ENCODE data around the gene GALM.
"Not testable (repeated sequence)": the region's sequence is repeated elsewhere in the genome, so short reads cannot be mapped to it uniquely, and the experiment has no call there.

Gene GALM

DNA sequence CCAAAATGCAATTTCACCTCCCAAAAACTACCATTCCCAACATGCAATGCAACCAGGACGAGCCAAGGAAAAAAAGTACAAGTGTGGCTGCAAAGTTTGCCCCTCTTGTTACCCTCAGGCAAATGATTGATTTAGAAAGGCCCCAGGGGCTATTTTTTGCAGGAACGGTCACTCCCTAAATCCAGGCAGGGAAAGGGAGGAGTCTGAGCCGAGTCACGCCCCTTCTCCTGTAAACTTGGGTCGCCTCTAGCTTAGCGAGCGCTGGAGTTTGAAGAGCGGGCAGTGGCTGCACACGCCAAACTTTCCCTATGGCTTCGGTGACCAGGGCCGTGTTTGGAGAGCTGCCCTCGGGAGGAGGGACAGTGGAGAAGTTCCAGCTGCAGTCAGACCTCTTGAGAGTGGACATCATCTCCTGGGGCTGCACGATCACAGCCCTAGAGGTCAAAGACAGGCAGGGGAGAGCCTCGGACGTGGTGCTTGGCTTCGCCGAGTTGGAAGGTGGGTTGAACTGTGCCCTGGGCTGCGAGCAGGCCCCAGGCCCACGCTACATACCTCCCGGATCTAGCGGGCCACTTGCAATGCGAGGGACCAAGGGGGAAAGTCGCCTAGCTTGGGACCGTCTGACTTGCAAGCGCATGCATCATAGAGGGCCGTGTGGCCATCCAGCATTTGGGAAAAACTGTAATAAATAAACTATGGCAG, at the start of gene GALM:
TSS of gene GALM (plus strand) at position 261 of the 702 bp plus-strand sequence. CDS start at position 309, 48 bp downstream.
- no peak for DNase-seq

DNA sequence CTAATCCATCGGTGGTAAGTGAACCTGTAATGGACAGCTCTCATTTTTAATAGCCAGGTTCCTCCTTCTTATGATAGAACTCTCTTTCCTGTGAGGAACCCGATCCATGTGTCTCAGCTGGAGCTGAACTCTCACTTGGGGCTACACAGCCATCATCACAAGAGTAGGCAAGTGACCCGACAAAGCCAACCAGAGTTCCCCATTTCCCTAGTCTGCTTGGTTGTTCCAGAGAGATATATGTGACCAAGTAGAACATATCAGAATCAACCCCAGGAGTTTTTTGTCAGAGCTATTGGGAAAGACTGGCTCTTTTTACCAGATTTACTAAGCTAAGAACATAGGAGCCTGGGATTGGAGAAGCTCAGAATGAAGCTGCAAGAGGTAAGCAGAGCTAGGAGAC, 48.6 kb upstream of the GALM start:
- DNase-seq: no peak

DNA sequence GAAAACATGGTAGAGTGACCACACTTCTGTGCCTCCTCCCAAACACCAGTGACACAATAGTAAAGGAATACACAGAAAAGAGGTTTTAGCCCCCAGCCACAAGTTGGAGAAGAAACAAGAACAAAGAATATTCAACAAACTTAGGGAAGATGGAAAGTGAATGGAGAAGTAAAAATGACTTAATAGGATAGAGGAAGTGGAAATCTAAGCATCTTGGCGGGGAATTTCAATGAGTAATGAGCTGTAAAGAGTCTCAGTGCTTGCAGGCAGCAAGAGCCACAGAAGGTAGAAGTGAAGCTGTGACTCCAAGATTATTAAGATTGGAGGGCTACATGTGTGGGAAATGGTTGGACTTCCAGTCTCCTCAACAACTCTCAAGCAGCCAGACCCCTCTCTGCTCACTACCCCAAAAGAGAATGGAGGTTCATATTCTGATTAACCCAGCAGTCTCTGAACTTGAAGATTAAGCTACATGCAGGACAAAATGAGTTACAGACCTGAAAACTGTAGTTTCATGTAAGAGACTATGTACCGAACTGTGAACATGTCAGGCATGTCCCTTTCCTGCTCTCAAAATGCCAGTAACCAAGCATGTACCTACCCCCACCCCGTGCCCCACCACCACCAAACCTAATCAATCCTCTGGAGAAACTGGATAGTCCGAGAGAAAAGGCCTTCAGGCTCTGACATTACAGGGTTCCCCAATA, 46.3 kb upstream of the GALM start:
- no peak for DNase-seq

DNA sequence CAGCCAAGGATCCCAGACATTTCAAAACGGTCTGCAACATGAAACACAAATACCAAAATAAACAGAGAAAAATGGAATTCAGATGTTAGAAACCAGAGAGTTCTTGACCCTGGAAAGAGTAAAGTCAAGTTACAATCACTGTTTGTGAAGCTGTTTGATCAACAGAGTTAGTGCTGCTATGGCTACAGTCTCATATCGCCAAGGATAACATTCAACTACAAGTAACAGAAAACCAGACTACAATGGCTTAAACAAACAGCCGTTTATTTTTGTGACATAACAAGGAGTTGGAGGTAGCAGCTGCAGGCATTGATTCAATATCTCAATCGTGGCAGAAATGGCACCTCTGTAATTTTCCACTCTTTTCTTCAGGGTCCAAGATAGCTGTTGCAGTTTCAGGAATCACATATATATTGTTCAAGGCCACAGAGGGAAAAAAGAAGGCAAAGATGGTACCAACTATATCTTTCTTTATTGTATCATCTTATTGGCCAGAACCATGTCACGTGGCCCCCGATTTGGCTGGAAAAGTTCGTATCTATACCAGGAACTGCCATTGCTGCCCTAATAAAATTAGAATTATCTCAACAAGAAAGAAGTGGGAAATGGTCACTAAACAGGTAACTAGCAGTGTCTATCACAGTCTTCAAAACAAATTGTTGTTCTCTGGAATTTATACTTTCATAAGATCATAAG, 45.5 kb upstream of the GALM start:
- no peak for DNase-seq

DNA sequence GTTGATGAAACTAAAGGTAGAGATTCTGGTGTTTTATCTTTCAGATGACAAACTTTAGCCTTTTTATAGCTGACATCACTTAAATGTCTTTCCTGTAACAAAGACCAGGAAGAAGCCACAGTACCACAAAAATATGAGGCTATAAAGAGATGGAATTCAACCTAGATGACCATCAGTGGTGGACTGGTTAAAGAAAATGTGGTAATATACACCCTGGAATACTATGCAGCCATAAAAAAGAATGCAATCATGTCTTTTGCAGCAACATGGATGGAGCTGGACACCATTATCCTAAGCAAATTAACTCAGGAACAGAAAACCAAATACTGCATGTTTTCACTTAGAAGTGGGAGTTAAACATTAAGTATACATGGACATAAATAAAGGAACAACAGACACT, 44.9 kb upstream of the GALM start:
- no peak for DNase-seq

DNA sequence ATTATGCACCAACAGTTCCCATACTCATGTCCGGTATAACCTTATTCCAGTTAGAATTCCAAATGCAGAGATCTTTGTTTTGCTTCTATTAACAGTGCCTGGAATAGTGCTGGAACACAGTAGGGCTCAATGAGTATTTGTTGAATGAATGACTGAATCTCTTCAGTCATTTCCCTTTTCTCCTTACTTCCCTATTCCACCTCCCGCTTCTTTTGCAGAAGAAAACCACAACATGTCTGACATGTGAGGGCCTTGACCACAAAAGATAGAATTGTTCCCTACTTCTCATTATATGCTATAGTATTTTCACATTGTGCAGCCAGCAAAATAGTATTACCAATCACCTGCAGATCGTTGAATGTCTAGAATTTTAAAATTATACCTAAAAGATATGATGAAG, 43.7 kb upstream of the GALM start:
- DNase-seq: no peak

DNA sequence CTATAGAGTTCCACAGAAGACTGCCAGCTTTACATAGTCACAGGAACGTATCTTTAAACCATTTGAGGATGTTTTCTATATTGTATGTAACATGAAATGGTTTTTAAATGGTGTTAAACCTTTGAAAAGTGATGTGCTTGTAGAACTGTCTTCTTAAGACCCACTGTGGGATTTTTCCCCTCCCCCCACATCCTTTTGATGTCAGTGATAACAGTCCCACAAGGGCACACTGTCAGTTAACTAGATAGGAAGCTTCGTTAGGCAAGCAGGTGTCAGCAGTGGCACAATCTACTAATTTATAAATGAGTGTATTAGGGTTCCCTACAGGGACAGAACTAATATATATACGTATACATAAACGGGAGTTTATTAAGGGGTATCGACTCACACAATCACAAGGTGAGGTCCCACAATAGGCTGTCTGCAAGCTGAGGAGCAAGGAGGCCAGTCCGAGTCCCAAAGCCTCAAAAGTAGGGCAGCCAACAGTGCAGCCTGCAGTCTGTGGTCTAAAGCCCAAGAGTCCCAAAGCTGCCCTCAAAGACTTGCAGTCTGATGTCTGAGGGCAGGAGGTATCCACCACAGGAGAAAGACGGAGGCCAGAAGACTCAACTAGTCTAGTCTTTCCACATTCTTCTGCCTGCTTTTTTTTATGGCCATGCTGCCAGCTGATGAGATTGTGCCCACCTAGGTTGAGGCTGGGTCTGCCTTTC, 39.4 kb upstream of the GALM start:
- no peak for DNase-seq

DNA sequence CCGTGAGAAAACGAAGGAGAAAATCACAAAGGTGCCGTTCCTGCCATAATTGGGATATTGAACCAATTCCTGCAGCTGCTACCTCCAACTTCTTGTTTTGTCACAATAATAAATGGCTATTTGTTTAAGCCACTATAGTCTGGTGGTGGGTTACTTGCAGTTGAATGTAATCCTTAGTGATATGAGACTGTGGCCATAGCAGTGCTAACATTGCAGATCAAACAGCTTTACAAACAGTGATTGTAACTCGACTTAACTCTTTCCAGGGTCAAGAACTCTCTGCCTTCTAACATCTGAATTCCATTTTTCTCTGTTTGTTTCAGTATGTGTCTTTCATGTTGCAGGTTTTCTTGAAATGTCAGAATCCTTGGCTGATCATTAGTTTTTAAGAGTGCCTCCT, 38.5 kb upstream of the GALM start:
- no peak for DNase-seq

DNA sequence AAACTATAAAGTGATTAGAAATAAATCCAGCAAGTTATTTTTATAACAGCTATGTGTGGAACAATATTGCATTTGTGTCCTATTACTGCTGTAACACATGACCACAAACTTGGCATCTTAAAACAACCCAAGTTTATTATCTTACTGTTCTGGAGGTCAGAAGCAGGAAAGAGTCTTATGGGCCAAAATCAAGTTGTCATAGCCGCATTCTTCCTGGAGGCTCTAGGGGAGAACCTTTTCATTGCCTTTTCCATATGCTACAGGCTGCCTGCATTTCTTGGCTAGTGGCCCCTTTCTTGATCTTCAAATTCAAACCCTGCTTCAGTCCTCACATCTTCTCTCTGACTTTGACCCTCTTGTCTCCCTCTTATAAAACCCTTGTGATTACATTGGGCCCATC, 36.2 kb upstream of the GALM start:
- no peak for DNase-seq

DNA sequence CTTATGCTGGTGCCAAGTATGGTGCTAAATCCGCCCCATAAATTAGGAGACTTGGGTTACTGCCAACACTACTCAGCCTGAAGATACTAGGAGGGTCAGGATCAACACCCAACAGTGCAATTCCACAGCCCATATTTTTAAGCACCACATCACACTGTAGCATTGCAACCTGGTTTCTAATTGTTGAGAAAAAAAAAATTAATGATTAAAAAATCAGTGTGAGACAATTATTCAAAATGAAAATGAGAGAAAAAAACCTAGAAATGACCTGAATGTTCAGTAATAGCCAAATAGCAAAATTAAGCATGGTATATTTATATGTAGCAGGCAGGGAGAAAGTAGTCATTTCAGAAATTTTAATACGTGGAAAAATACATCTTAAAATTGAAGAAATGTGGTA, 33.9 kb upstream of the GALM start:
- no peak for DNase-seq

DNA sequence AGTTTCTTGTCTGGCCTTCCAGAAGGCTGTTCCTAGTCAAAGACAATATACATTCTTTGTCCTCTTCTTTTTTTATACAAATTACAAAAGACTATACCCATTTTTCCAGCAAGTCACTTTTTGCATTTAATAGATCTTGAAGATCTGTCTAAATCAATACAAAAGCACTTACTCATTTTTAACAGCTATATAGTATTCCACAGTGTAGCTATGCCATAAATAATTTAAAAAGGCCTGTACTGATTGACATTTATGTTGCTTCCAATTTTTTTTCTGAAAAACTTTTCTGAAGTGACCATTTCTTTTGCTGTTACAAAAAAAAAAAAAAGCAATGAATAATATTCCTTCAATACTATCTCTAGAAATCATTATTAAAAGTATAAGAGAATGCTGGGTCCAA, 32.9 kb upstream of the GALM start:
- DNase-seq: no peak

DNA sequence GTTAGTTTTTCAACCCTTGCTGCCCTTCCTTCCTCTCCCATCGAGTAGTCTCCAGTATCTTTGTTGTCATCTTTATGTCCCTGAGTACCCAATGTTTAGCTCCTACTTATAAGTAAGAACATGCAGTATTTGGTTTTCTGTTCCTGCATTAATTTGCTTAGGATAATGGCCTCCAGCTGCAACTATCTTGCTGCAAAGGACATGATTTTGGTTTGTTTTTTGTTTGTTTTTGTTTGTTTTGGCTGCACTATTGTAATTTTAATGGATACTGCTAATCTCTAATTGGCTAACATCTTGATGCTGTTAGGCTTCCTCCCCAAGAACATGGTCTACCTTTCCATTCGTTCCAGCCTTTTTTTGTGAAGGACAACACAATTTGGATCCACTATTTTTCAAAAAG, 32.0 kb upstream of the GALM start:
- no peak for DNase-seq

DNA sequence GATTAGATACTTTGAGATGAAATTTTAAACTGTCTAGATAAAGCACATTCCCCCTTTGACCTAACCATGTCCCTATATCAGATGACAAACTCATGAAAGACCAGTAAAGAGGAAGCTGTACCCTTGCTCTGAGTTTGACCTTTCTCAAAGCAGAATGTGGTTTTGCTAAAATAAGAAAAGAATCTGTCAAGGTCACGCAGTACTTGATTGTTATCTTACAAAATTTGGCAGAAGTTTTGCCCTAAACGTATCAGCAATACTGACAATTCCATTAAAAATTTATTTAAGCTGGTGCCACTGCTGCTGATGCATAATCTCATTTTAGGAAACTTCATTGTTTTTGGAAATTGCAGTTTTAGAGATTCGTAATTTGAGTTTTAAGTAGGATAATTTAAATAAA, 31.2 kb upstream of the GALM start:
- no peak for DNase-seq

DNA sequence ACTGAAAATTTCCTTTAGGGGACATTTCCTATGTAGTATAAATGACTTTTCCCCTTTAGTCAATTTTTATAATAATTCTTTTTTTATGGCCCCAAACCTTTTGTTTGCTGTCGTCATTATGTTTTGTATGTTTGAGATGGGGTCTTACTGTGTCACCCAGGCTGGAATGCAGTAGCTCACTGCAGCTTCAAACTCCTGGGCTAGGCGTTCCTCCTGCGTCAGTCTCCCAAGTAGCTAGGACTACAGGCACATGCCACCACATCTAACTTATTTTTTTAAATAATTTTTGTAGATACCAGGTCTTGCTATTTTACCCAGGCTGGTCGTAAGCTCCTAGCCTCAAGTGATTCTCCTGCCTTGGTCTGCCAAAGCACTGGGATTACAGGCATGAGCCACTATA, 30.8 kb upstream of the GALM start:
- DNase-seq: no peak

DNA sequence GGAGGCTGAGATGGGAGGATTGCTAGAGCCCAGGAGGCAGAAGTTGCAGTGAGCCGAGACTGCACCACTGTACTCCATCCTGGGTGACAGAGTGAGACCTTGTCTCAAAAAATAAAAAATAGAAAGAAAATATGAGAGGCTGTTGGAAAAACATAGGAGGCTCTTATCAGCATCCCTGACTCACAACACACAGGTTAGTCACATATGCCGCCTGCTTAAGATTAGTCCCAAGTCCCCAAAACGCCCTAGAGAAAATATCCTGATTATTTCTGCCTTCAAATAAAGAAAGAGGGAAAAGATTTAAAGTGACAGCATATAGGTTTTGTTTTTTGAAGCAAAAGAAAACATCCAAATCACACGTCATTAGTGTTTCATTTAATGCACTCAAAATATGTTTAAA, 29.8 kb upstream of the GALM start:
- DNase-seq: no peak

DNA sequence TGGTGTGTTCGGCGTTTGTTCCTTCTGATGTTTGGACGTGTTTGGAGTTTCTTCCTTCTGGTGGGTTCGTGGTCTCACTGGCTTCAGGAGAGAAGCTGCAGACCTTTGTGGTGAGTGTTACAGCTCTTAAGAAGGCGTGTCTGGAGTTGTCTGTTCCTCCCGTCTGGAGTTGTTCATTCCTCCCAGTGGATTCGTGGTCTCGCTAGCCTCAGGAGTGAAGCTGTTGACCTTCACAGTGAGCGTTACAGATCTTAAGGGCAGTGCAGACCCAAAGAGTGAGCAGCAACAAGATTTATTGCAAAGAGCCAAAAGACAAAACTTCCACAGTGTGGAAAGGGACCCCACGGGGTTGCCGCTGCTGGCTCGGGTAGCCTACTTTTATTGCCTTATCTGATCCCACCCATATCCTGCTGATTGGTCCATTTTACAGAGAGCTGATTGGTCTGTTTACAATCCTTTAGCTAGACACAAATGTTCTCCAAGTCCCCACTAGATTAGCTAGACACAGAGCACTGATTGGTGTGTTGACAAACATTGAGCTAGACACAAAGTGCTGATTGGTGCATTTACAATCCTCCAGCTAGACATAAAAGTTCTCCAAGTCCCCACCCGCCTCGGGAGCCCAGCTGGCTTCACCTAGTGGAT, 23.4 kb upstream of the GALM start:
- not testable (repeated sequence) for DNase-seq

DNA sequence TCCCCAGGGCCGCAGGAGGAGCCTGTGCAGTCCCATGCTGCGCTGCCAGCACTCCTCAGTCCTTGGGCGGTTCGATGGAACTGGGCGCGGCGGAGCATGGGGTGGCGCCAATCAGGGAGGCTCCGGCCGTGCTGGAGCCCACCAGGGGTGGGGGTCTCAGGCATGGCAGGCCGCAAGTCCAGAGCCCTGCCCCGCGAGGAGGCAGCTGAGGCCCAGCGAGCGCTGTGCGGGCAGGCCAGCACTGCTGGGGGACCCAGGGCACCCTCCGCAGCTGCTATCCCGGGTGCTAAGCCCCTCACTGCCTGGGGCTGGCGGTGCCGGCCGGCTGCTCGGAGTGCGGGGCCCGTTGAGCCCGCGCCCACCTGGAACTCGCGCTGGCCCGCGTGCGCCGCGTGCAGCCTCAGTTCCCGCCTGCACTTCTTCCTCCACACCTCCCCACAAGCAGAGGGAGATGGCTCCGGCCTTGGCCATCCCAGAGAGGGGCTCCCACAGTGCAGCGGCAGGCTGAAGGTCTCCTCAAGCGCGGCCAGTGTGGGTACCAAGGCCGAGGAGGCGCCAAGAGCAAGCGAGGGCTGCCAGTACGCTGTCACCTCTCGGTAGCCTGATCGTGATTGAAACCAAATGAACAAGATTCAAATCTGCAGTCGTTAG, 22.8 kb upstream of the GALM start:
- no peak for DNase-seq

DNA sequence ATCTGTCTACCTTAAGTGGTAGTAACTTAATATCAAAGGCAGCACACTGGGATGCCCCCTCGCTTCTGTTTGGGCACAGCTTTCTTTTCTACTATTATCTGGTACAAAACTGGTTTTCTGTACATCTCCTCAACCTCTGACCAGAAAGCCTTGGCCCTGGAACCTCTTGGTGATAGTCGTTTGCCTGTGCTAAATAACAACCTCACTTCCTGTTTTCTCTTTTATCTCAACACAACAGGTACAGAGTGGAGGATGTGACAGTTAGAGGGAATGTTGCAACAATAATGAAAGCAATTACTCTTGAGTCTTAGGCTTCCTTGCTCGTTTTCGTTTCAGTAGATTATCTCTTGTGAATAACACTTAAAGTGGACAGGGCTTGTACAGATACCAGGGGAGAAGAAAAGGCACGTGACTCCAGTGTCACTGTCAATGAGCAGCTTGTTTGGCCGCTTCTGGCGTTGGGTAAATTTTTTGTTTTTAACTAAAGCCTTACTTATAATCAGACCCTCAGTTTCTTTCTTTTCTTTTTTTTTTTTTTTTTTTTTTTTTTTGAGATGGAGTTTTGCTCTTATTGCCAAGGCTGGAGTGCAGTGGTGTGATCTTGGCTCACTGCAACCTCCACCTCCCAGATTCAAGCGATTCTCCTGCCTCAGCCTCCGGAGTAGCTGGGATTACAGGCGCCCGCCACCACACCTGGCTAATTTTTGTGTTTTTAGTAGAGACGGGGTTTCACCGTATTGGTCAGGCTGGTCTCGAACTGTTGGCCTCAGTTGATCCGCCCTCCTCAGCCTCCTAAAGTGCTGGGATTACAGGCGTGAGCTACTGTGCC, 22.0 kb upstream of the GALM start:
- not testable (repeated sequence) for DNase-seq

DNA sequence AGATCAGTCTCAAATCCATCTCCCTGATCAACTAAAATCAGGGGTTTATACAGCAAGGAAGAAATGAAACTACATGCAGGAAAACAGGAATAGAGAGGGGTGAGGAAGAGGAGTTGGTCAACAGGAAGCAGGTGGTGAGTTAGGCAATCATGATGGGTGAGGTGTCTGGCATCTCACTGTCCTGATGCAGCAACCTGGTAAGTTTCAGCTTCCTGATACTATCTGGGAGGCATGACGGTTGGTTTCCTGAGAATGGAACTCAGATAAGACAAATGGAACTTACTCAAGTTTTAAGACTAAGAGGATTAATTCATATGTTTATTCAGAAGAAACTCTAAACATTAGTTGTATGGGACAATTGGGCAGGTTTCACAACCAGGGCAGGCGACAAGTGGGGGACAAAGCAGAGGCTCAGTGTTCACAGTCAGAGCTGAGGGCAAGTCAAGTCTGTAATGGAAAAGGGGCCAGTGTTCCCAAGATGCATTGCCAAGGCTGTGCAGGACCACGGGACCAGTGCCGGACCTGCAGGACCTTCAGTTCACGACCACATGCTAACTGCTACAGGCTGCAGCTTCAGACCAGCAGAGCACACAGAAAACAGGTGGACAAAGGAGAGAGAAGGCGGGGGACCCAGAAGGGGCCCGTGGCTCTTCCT, 17.7 kb upstream of the GALM start:
- DNase-seq: no peak

DNA sequence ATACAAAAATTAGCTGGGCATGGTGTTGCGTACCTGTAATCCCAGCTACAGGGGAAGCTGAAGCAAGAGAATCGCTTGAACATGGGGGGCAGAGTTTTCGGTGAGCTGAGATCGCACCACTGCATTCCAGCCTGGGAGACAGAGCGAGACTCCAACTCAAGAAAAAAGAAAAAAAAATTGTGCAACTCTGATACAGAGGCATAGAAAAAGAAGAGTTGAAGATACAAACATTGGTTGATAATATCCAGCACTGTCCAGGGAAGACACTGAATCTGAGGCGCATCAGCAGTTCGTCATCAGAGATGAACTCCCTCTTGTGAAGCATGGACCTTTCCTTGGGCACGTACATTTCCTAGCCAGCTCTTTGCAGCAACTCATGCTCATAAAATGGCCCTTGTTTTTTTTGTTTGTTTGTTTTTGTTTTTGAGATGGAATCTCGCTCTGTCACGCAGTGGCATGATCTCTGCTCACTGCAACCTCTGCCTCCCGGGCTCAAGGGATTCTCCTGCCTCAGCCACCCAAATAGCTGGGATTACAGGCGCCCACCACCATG, 16.7 kb upstream of the GALM start:
- DNase-seq: no peak

DNA sequence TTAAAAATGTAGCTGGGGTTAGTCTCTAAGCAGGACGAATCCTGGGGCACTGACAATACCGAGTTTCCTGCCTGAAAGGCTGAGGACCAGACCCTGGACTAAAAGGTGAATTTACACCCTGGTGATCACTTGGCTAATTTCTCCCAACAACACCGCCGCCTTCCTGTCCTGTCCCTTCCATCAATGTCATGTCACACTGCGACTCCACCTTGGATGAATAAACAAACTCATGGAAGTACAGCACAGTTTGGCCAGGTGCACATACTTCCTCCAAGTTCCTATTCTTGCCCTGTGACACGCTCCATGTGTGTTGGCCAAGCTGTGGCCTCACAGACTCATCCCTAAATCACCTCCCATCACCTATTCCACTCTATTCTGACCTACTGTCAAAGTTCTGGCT, 15.9 kb upstream of the GALM start:
- DNase-seq: no peak
